NCI-H1048 (cell line): Measurements from ENCODE around the gene TRIOBP.

Experiments
- DNase-seq: peaks from one replicate; lab custom pipeline; 2025; lab: John Stamatoyannopoulos, UW

TRIOBP gene

GRCh38 chr22:37749831-37750595 is 53.2 kb downstream of the TRIOBP start:
- no peak for DNase-seq

GRCh38 chr22:37750596-37751162 is 53.8 kb downstream of the TRIOBP start:
- no peak for DNase-seq

- DNase-seq = no peak
Observed at GRCh38 chr22:37751449-37752188, 54.8 kb downstream of the TRIOBP start.

GRCh38 chr22:37752189-37753087 is 55.6 kb downstream of the TRIOBP start:
- DNase-seq = no peak

GRCh38 chr22:37753746-37754145 is 56.9 kb downstream of the TRIOBP start:
- DNase-seq = no peak

GRCh38 chr22:37757663-37758062 is 60.8 kb downstream of the TRIOBP start:
- no peak for DNase-seq

GRCh38 chr22:37758694-37759093 is 61.8 kb downstream of the TRIOBP start:
- no peak for DNase-seq

- no peak for DNase-seq
Observed at GRCh38 chr22:37759281-37759680, 62.4 kb downstream of the TRIOBP start.

GRCh38 chr22:37760152-37760551 is 63.3 kb downstream of the TRIOBP start:
- no peak for DNase-seq

GRCh38 chr22:37762389-37762836 is 65.6 kb downstream of the TRIOBP start:
- DNase-seq = no peak

GRCh38 chr22:37763012-37763411 is 66.2 kb downstream of the TRIOBP start:
- DNase-seq = no peak

- DNase-seq = no peak
Observed at GRCh38 chr22:37763652-37764051, 66.8 kb downstream of the TRIOBP start.

- no peak for DNase-seq
Observed at GRCh38 chr22:37764622-37765021, 67.8 kb downstream of the TRIOBP start.

- DNase-seq = no peak
Observed at GRCh38 chr22:37765498-37765897, 68.7 kb downstream of the TRIOBP start.

- DNase-seq = no peak
Observed at GRCh38 chr22:37765953-37766576, 69.2 kb downstream of the TRIOBP start.

- no peak for DNase-seq
Observed at GRCh38 chr22:37768273-37768672, 71.4 kb downstream of the TRIOBP start.

GRCh38 chr22:37769056-37769455 is 72.2 kb downstream of the TRIOBP start:
- DNase-seq = no peak

- DNase-seq = no peak
Observed at GRCh38 chr22:37771081-37771480, 74.2 kb downstream of the TRIOBP start.

- no peak for DNase-seq
Observed at GRCh38 chr22:37771702-37772427, 75.0 kb downstream of the TRIOBP start.

- DNase-seq = no peak
Observed at GRCh38 chr22:37774728-37775127, 77.9 kb downstream of the TRIOBP start.
